Duodenal mucosa (tissue), 2 donors: ENCODE data around the gene SIPA1L3.

ENCODE experiments used
- H3K27ac ChIP-seq: one replicate; pipeline ENCODE4 v1.7.0; 2013; ENCODE audit warnings: low read depth, low read length
- H3K27me3 ChIP-seq, 2 donors: one replicate each; pipeline ENCODE4 v1.7.0; 2013; ENCODE audit warnings: low read length in 2 of 2, control low read depth in 1 of 2; ENCODE audit not compliant: insufficient read depth in 2 of 2, control insufficient read depth in 1 of 2
- H3K36me3 ChIP-seq, 2 donors: one replicate each; pipeline ENCODE4 v1.7.0; 2013; ENCODE audit warnings: low read length in 2 of 2, control low read depth in 1 of 2; ENCODE audit not compliant: insufficient read depth in 2 of 2, control insufficient read depth in 1 of 2
- H3K4me1 ChIP-seq, 2 donors: one replicate each; pipeline ENCODE4 v1.7.0; 2013; ENCODE audit warnings: low read length in 2 of 2, control low read depth in 1 of 2; ENCODE audit not compliant: insufficient read depth in 2 of 2, control insufficient read depth in 1 of 2
- H3K4me3 ChIP-seq, 2 donors: one replicate each; pipeline ENCODE4 v1.7.0; 2013; ENCODE audit warnings: low read length in 2 of 2, low read depth in 1 of 2
- H3K9ac ChIP-seq, 2 donors: one replicate each; pipeline ENCODE4 v1.7.0; 2013; ENCODE audit warnings: low read length in 2 of 2, low read depth in 1 of 2
- H3K9me3 ChIP-seq, 2 donors: one replicate each; pipeline ENCODE4 v1.7.0; 2013; ENCODE audit warnings: low read length in 2 of 2, control low read depth in 1 of 2; ENCODE audit not compliant: control insufficient read depth in 1 of 2

SIPA1L3 gene

DNA sequence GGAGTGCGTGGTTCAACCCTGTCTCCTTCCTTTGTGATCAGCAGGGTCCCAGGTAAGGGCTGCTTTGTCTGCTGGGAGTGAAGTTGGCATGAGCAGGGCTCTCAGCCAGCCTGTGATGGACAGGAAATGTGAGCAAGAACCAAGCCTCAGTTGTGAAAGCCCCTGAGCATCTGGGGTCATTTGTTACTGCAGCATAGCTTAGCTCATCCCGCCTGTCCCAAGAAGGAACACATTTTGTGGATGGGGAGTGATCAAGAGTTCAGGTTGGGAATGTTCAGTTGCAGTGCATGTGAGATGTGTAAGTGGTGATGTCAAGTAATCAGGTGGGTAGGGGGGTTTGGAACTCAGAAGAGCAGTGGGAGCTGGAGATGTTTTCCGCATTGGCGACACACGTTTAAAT, 164.6 kb downstream of the SIPA1L3 start:
- H3K9me3 ChIP-seq = no peaks in the 10 kb centered on the region
- H3K36me3 ChIP-seq = peaks cover 0 to 16% of the 10 kb centered on the region in 2 donors
- H3K9ac ChIP-seq = no peak overlapping the region
- no peak overlapping the region for H3K4me3 ChIP-seq
- H3K4me1 ChIP-seq = no peaks in the 10 kb centered on the region
- H3K27ac ChIP-seq = no peak overlapping the region
- H3K27me3 ChIP-seq = no peaks in the 10 kb centered on the region

DNA sequence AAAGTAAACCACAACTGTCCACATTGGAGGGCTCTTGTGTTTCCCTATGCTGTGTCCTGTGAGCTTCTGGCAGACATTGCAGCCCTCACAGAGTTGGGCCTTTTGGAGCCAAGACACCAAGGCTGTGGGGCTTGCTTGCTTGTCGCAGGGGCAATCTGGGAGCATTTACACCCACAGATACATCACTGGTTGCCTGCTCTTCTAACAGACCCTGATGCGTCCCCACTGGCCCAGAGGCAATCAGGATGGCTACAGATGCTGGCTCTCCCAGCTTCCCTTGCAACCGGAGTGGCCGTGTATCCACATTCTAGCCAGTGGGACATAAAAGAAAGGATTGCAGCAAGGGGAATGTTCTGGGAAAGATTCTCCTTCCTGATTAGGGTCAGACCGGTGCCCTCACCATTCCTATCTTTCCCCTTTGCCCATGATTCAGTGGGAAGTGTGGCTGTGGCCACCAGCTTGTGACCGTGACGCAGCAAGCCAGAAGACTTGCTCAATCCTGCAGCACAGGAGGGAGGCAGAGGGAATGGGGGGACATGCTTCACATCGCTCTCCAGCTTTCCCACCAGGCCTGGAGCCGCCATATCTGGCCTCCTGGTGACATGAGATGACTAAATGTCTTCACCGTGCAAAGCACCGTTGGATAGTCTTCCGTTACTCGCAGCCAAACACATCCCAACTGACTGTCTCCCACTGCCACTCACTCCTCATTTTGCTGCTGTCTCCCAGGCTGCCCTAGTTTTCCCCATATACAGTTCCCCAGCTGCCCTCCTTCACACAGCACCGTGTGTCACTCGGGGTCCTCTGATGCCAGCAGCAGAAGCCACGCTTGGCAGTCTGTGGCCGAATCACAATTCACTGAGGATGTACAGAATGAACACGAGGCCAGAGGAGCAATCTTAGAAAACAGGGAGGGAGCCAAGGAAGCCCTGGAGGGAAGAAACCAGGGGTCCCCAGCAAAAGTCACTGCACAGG, 166.1 kb downstream of the SIPA1L3 start:
- H3K36me3 ChIP-seq = peaks cover 0 to 16% of the 10 kb centered on the region in 2 donors
- no peaks in the 10 kb centered on the region for H3K27me3 ChIP-seq
- no peak overlapping the region for H3K9ac ChIP-seq
- H3K4me1 ChIP-seq = no peaks in the 10 kb centered on the region
- no peak overlapping the region for H3K4me3 ChIP-seq
- H3K9me3 ChIP-seq = no peaks in the 10 kb centered on the region
- no peak overlapping the region for H3K27ac ChIP-seq

DNA sequence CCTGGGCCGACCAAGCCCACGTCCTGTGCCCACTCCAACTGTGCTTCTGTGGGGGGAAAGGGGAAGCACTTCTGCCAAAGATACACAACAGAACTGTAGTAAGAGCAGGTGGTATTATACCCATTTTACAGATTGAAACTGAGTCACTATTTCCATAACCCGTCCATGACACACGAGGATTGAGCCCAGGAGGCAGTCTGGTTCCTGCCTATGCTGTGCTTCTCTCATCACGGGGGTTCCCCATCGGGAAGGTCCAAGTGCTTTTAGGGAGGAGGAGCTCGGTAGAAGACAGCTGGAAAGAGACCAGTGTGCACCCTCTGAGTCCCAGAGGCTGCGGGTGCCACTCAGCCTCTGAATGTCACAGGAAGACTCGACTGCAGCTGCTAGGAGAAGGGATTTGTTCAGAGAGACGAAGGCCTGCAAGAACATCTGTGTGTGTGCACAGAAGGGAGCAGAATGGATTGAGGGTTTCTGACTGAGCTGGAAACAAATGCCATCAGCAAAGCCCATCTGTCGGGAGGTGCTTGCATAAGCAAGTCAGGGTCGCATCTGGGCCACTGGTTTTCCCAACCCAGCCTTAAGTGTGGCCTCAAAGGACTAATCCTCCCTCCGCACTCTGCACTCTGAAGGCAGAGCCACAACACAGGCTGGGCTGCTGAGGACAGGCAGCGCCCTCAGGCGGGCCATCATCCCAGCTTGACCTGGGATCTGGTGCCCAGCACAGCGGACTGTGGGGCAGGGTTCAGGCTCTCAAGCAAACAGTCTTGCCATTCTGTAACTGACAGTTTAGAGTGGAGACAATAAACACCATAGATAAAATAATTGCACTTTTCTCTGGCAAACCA, 167.1 kb downstream of the SIPA1L3 start:
- H3K4me1 ChIP-seq = no peaks in the 10 kb centered on the region
- no peaks in the 10 kb centered on the region for H3K9me3 ChIP-seq
- peaks cover 0 to 16% of the 10 kb centered on the region in 2 donors for H3K36me3 ChIP-seq
- no peak overlapping the region for H3K9ac ChIP-seq
- no peaks in the 10 kb centered on the region for H3K27me3 ChIP-seq
- no peak overlapping the region for H3K27ac ChIP-seq
- H3K4me3 ChIP-seq = no peak overlapping the region

GRCh38 chr19:38076337-38076736, 169.3 kb downstream of the SIPA1L3 start:
- no peak overlapping the region for H3K9ac ChIP-seq
- peaks cover 0 to 17% of the 10 kb centered on the region in 2 donors for H3K36me3 ChIP-seq
- H3K27ac ChIP-seq = no peak overlapping the region
- H3K4me1 ChIP-seq = peaks cover 0 to 3% of the 10 kb centered on the region in 2 donors
- H3K4me3 ChIP-seq = no peak overlapping the region
- H3K27me3 ChIP-seq = no peaks in the 10 kb centered on the region
- H3K9me3 ChIP-seq = no peaks in the 10 kb centered on the region

DNA sequence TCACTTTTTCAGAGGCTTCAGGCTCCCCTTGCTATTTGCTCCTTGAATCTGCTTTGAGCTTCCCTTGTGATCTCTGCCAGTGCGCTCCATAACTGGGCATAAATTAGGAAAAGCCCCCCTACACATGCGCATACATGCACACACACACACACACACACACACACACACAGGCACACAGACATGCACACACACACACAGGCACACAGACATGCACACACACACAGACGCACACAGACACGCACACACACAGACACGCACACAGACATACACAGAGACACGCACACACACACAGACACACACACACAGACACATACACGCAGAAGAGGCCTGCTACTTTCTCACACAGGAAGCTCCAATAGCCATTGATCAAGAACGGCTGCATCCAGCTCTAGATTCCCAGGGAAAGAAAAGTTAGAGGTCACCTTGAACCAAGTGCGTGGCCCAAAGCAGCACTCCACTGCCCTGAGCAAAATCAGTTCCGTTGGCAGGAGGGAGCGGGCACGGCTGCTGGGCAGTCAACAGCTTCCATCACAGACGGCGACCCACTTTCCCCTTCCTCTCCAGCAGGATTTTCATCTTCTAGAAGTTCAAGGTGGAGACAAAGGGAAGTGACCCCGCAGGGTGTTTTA, 171.4 kb downstream of the SIPA1L3 start:
- Histone ChIP-seq H3K36me3 (peaks cover 5 to 33% of the 10 kb centered on the region in 2 donors), H3K4me3 (no peak overlapping the region), H3K27ac (no peak overlapping the region), H3K4me1 (peaks cover 0 to 3% of the 10 kb centered on the region in 2 donors), H3K27me3 (no peaks in the 10 kb centered on the region), H3K9me3 (no peaks in the 10 kb centered on the region), H3K9ac (no peak overlapping the region)

GRCh38 chr19:38079926-38080380, 172.9 kb downstream of the SIPA1L3 start:
- Histone ChIP-seq H3K4me1 (peaks cover 0 to 3% of the 10 kb centered on the region in 2 donors), H3K9ac (no peak overlapping the region), H3K9me3 (no peaks in the 10 kb centered on the region), H3K27me3 (no peaks in the 10 kb centered on the region), H3K27ac (no peak overlapping the region), H3K36me3 (peaks cover 5 to 26% of the 10 kb centered on the region in 2 donors), H3K4me3 (no peak overlapping the region)

DNA sequence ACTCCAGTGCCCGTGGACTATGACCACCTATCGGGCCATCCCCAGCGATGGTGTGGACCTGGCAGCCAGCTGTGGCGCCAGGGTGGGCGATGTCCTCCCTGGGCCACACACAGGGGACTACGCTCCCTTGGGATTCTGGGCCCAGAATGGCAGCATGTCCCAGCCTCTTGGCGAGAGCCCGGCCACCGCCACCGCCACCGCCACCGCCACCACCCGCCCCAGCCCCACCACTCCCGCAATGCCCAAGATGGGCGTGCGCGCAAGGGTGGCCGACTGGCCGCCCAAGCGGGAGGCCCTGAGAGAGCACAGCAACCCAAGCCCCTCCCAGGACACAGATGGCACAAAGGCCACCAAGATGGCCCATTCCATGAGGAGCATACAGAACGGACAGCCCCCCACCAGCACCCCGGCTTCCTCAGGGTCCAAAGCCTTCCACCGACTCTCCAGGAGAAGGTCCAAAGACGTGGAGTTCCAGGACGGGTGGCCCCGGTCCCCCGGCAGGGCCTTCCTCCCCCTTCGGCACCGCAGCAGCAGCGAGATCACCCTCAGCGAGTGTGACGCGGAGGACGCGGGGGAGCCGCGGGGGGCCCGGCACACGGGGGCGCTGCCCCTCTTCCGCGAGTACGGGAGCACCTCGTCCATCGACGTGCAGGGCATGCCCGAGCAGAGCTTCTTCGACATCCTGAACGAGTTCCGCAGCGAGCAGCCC, 174.7 kb downstream of the SIPA1L3 start:
- no peaks in the 10 kb centered on the region for H3K27me3 ChIP-seq
- peaks cover 0 to 3% of the 10 kb centered on the region in 2 donors for H3K4me1 ChIP-seq
- H3K36me3 ChIP-seq = peaks cover 6 to 24% of the 10 kb centered on the region in 2 donors
- H3K4me3 ChIP-seq = no peak overlapping the region
- H3K9me3 ChIP-seq = no peaks in the 10 kb centered on the region
- H3K27ac ChIP-seq = no peak overlapping the region
- no peak overlapping the region for H3K9ac ChIP-seq

GRCh38 chr19:38082256-38083118, 175.5 kb downstream of the SIPA1L3 start:
- Histone ChIP-seq H3K4me1 (peaks cover 0 to 3% of the 10 kb centered on the region in 2 donors), H3K27me3 (no peaks in the 10 kb centered on the region), H3K9me3 (no peaks in the 10 kb centered on the region), H3K27ac (no peak overlapping the region), H3K9ac (no peak overlapping the region), H3K4me3 (no peak overlapping the region), H3K36me3 (peaks cover 14 to 27% of the 10 kb centered on the region in 2 donors)

DNA sequence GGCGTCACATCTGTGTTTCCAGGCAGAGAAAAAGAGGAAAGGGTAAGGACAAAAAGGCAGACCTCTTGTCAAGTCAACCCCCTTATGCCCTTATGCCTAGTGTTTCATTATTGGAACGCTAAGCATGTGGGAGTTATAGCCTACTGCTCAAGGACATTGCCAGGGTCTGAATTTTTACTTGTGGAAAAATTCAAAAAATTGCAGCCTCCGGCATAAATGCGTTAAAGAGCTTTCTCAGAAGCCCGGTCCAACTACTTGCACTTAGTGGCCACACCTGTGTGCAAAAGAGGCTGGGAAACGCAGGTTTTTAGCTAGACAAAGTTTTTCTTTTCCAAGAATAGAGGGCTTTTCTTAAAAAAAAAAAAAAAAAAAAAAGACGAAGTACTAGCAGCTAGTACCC, 177.2 kb downstream of the SIPA1L3 start:
- Histone ChIP-seq H3K4me1 (peaks cover 0 to 3% of the 10 kb centered on the region in 2 donors), H3K9me3 (no peaks in the 10 kb centered on the region), H3K27me3 (no peaks in the 10 kb centered on the region), H3K27ac (no peak overlapping the region), H3K9ac (no peak overlapping the region), H3K4me3 (no peak overlapping the region), H3K36me3 (peaks cover 20 to 43% of the 10 kb centered on the region in 2 donors)
